H1 (cell line): ENCODE results near the gene ZBTB42.

Experiments used
- CEBPB ChIP-seq: IDR thresholded peaks from 2 replicates; pipeline ENCODE4 v1.6.1; 2012; ENCODE audit warnings: low read depth, low read length
- CTCF ChIP-seq, 3 experiments: IDR thresholded peaks; 1 replicate in 2 of 3; 2 replicates in 1 of 3; pipeline versions ENCODE4 v1.5.1 to v1.6.1; 2011; ENCODE audit warnings: low read length in 3 of 3, mild to moderate bottlenecking in 3 of 3, inconsistent platforms in 2 of 3, low read depth in 1 of 3, moderate library complexity in 1 of 3; ENCODE audit not compliant: insufficient read depth in 1 of 3; ENCODE audit errors: control extremely low read depth in 1 of 3
- EP300 ChIP-seq, 2 experiments: IDR thresholded peaks; 1 replicate in 1 of 2; 2 replicates in 1 of 2; pipeline ENCODE4 v1.6.1; 2011 to 2012; ENCODE audit warnings: low read depth in 2 of 2, low read length in 2 of 2, mild to moderate bottlenecking in 2 of 2, borderline replicate concordance in 1 of 2, inconsistent platforms in 1 of 2, moderate library complexity in 1 of 2
- EZH2 ChIP-seq: fragments of 200-600 bp; sonication (generic); IDR thresholded peaks from 2 replicates; pipeline ENCODE4 v1.7.1; 2012; ENCODE audit warnings: low read depth, mild to moderate bottlenecking, moderate library complexity, low read length, inconsistent platforms; ENCODE audit not compliant: severe bottlenecking
- KDM5A ChIP-seq: fragments of 200-600 bp; IDR thresholded peaks from 2 replicates; pipeline ENCODE4 v1.7.1; 2012; ENCODE audit warnings: mild to moderate bottlenecking, low read length, inconsistent platforms, mixed read lengths
- MAX ChIP-seq: IDR thresholded peaks from 2 replicates; pipeline ENCODE4 v1.6.1; 2012; ENCODE audit warnings: inconsistent platforms
- POLR2A ChIP-seq, 2 experiments: IDR thresholded peaks; 1 replicate in 1 of 2; 2 replicates in 1 of 2; pipeline ENCODE4 v1.6.1; 2011; ENCODE audit warnings: low read depth in 2 of 2, low read length in 2 of 2, mild to moderate bottlenecking in 2 of 2; ENCODE audit errors: control extremely low read depth in 1 of 2
- POLR2AphosphoS5 ChIP-seq: IDR thresholded peaks from 2 replicates; pipeline ENCODE4 v1.6.1; 2011; ENCODE audit warnings: low read depth, low read length
- RFX5 ChIP-seq: IDR thresholded peaks from 2 replicates; pipeline ENCODE4 v1.6.1; 2011; ENCODE audit warnings: low read depth, low read length, improper control_type of control experiment, borderline replicate concordance
- TAF1 ChIP-seq: IDR thresholded peaks from 2 replicates; pipeline ENCODE4 v1.6.1; 2011; ENCODE audit warnings: mild to moderate bottlenecking, low read depth, low read length

- TF ChIP-seq CTCF (IDR thresholded peaks at IDR 0.05; ENCODE audit: control extremely low read depth in 1 of 3, insufficient read depth in 1 of 3, low read depth in 1 of 3, low read length in 3 of 3) (no peak), POLR2AphosphoS5 (no peak), EZH2 (no peak), POLR2A (IDR thresholded peaks at IDR 0.05; ENCODE audit: control extremely low read depth in 1 of 2, low read depth in 2 of 2, low read length in 2 of 2) (no peak), MAX (no peak), CEBPB (no peak), KDM5A (no peak), RFX5 (no peak), TAF1 (no peak), EP300 (IDR thresholded peaks at IDR 0.05; ENCODE audit: borderline replicate concordance in 1 of 2, low read depth in 2 of 2, low read length in 2 of 2) (no peak)
These were observed 49.1 kb upstream of the ZBTB42 start for GRCh38 chr14:104751539-104752422.
